ENCODE data around the gene ASB4.
A peak's percentile ranks its signal among the peaks of the same experiment; 100 is the strongest.
"Not testable (repeated sequence)": the region's sequence is repeated elsewhere in the genome, so short reads cannot be mapped to it uniquely, and the experiment has no call there.

ASB4 gene

DNA sequence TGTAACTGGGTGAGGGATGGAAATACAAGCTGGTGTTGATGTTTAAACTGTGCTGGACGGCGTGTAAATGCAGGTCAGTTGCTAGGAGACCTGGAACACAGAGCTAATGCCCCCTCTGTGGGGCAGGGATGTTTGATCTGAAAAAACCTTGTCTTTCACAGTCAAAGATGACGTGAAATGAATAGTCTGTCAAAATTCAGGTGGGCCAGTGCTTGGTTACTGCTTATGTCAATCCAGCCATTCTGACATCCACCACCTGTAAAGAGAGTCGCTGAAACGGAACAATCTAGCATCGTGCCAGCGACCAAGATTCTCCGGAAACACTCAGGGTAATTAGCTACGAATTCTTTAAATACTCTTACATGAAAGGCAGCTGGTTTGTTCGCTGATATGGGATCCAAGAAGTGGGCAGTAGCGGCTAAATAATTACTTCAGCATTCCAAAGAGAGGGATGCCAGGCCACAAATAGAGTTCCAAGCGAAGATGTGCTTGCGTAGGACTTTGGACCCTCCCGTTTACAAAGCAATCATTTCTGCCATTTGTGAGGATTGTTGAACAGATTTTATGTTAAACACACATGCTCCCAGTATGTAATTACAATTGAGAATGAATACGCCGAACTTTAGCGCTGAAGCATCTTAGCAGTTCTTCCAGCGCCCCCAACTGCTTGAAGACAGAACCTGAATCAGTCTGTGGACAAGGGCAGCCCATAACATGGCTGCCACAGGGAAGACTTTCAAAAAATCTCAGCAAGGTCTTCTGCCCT lies 7.3 kb upstream of the ASB4 start:
- peak in 25 of 51 donors; percentile 4 to 60 (median 28) for DNase-seq

DNA sequence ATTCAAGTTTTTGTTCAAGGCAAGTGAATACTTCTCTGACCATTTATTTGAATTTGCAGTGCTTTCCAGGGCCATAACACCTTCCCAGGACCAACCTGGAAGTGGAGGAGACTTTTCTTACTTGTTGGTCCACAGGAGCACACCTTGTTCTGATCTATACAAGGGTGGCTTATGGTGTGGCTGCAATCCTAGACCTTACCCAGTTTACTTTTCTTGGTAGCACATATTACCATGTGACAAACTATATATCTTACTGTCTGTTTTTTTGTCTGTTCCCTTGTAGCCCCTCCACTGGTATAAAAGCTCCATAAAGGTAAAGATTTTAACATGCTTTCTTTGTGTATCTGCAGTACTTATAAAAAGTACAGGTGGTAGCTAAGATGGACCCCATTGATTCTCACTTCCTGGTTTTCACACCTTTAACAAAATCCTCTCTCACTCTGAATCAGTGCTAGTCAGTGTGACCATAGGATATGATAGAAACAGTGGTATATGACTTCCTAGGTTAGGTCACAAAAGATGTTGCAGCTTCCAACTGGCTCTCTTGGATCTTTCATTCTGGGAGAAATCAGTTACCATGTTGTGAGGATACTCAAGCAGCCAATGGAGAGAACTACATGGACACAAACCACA lies 5.6 kb upstream of the ASB4 start:
- no peak for DNase-seq

GRCh38 chr7:95481271-95482165 lies 4.2 kb upstream of the ASB4 start:
- no peak for DNase-seq

GRCh38 chr7:95482424-95482823 lies 3.3 kb upstream of the ASB4 start:
- no peak for DNase-seq

GRCh38 chr7:95490231-95490762 lies 4.6 kb downstream of the ASB4 start:
- no peak for DNase-seq

DNA sequence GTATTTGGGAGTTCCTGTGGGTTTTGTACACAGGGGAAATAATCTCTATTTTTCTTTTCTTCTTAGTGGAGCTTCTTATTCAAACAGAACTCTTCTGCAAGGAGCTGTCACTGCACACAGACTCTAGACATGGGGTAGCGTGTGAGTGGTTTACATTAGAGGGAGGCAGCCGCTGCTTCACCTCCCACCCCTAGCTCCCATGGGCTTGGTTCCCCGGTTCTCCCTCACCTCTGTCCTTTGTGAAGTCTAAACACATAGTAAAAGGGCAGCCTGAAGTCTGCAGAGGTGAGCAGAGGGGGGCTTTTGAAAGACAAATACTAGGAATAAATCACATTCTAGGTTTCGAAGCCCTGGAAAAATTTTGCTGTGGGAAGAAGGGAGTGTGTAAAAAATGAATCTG lies 5.5 kb downstream of the ASB4 start:
- no peak for DNase-seq

GRCh38 chr7:95491634-95492314 lies 6.0 kb downstream of the ASB4 start:
- DNase-seq, result no peak

DNA sequence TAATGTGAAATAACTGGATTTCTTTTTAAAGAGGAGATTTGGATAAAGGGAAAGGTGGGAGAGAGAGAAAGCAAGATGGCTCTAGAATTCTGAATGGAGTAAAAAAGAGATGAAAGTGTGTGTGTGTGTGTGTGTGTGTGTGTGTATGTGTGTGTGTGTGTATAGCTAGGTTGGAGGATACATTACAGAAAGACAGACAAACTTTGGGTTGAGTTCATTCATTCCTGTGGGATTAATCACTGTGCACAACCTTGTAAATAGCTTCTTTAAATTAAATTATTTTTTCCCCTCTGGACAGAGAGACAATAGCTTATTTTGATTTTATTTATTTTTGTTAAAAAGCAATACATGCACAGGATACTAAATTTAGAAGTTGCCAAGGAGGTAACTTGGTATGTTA lies 7.5 kb downstream of the ASB4 start:
- no peak for DNase-seq

GRCh38 chr7:95493844-95494243 lies 8.1 kb downstream of the ASB4 start:
- DNase-seq, result no peak

DNA sequence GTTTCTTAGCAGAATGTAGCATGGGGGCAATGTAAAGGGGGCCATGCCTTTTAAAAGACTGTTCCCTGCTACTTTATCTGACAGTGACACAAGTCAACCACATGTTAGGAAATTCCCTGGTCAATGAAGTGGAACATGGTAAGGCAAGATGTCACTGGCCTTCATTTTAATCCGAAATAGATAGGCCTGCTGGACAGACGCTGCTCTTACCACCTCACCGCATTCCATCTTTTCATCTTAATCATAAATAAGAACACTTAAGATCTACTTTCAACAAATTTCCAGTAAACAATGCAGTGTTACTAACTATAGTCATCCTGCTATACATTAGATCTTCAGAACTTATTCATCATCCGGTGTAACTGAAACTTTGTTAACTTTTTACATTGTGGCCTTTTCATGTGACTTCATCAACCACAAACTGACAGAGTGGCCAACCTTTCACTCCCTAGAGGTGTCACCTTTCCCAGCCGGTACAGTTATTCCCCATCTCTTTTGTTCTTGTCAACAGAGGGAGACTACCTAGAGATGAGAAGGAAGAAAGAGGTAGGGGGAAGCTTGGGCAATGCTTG lies 15.6 kb downstream of the ASB4 start:
- no peak for DNase-seq

DNA sequence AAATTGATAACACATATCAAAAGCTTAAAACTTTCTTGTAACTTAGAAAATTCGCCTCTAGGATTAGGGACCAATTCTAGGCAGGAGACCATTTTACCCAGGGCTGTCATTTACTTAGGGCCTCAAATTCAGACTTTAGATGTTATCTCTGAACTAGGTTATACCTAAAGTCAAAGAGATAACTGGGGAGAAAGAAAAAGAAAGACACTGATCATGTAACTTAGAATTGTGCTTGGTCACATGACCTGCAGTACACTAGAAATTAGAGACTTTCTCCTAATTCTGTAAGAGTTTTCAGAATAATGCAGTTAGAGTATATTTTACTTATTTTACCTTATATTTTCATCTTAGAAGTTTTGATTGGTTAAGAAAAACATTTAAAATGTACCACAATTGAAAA lies 16.7 kb downstream of the ASB4 start:
- no peak for DNase-seq

DNA sequence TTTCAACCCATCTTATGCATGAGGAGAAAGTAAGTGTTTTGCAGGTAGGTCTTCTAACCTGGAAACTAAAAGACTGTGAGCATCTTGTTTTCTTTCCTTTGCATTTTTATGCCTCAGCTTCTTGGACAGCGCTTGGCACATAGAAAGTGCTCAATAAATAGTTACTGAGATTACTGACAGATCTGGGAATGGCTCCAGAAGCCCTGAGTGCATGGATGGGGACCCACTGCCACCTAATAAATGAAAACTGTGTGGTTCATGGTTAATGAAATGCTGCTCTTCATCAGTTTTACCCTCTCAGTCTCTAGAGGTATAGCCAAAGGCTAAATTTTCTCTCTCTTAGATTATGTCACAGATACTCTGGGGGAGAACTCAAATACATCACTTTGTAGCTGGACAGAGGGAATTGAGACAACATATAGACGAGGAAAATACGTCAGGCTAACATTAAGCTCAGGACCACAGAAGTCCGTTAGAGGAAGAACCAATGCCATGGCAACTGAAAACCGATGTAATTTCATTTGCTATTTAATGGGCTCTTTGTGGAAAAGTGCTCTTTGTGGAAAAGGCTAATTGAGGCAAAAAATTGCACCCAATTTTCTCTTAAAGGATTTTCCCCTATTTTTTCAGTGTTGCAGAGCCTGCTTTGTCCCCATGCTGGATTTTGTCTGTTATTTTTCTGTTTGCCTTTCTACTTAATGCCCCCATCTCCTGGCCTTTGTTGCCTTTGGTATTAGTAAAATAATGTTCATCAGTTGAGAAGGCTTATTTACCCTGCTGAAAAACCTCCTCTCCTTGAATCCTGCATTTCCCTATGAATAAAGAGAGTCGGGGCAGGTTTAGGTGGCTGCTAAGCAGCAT lies 17.8 kb downstream of the ASB4 start:
- DNase-seq, result no peak

DNA sequence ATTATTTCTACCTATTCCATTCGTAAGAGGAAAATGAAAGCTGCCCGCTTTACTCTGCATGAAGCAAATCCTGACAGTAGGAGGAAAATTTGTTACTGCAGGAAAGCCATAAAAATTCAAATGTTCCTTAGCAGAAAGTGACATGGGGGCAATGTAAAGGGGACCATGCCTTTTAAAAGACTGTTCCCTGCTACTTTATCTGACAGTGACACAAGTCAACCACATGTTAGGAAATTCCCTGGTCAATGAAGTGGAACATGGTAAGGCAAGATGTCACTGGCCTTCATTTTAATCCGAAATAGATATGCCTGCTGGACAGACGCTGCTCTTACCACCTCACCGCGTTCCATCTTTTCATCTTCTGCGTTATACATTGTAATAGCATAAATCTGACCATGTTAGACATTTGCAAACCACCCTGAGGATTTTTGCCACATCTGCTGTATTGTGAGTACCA lies 18.4 kb downstream of the ASB4 start:
- not testable (repeated sequence) for DNase-seq

- DNase-seq, result no peak
These were observed 23.0 kb downstream of the ASB4 start for GRCh38 chr7:95508780-95509179.

GRCh38 chr7:95509199-95509598 lies 23.5 kb downstream of the ASB4 start:
- DNase-seq, result peak in 30 of 51 donors; percentile 3 to 75 (median 24)

GRCh38 chr7:95511716-95512260 lies 26.0 kb downstream of the ASB4 start:
- peak in 41 of 51 donors; percentile 3 to 86 (median 50) for DNase-seq

GRCh38 chr7:95517458-95517857 lies 31.7 kb downstream of the ASB4 start:
- DNase-seq, result no peak

DNA sequence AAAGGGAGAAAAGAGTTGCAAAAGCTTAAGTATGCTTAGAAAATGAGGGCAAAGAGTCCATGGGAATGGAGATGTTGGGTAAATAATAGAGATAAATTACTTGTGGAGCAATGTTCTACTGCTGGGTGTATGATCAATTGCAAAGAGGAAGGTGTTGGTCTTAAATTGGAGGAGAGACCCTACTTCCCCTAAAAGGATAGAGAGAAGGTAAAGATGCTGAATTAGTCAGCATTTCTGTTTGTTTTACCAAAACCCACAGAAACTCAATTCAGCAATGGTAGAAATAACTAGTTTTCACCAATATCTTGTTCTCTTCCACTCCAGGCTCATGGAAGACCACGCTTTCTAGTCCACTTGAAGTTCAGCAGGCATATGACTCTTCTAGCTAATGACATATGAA lies 32.1 kb downstream of the ASB4 start:
- no peak for DNase-seq

GRCh38 chr7:95520136-95520535 lies 34.4 kb downstream of the ASB4 start:
- no peak for DNase-seq

GRCh38 chr7:95525503-95525902 lies 39.8 kb downstream of the ASB4 start:
- peak in 1 of 51 donors; percentile 42 for DNase-seq
